Ecto neural progenitor cell (in vitro differentiated cells): ENCODE results near the gene ROPN1L.

Experiments used
- DNase-seq: peaks from one replicate; pipeline ENCODE4 v3.0.0-alpha.2; 2018; ENCODE audit warnings: low spot score

Gene ROPN1L

GRCh38 chr5:10457682-10458574 is 16.2 kb downstream of the ROPN1L start:
- peak; percentile 58 for DNase-seq

- peak; percentile 33 for DNase-seq
Observed at GRCh38 chr5:10459080-10460055, 17.7 kb downstream of the ROPN1L start.

GRCh38 chr5:10460252-10460906 is 18.7 kb downstream of the ROPN1L start:
- no peak for DNase-seq

- no peak for DNase-seq
Observed at GRCh38 chr5:10461041-10461440, 19.4 kb downstream of the ROPN1L start.

- no peak for DNase-seq
Observed at GRCh38 chr5:10461904-10462555, 20.4 kb downstream of the ROPN1L start.

GRCh38 chr5:10463566-10463965 is 21.9 kb downstream of the ROPN1L start:
- no peak for DNase-seq

- DNase-seq, result no peak
Observed at GRCh38 chr5:10464173-10464572, 22.5 kb downstream of the ROPN1L start.

- DNase-seq, result no peak
Observed at GRCh38 chr5:10465726-10466125, 24.0 kb downstream of the ROPN1L start.

GRCh38 chr5:10466446-10467073 is 24.9 kb downstream of the ROPN1L start:
- no peak for DNase-seq

GRCh38 chr5:10467281-10468198 is 25.9 kb downstream of the ROPN1L start:
- DNase-seq, result no peak

- DNase-seq, result no peak
Observed at GRCh38 chr5:10468256-10468655, 26.6 kb downstream of the ROPN1L start.

- no peak for DNase-seq
Observed at GRCh38 chr5:10469253-10470050, 27.8 kb downstream of the ROPN1L start.

- DNase-seq, result no peak
Observed at GRCh38 chr5:10470669-10471068, 29.0 kb downstream of the ROPN1L start.

GRCh38 chr5:10471677-10472076 is 30.0 kb downstream of the ROPN1L start:
- DNase-seq, result no peak

GRCh38 chr5:10474521-10475075 is 32.9 kb downstream of the ROPN1L start:
- no peak for DNase-seq

- DNase-seq, result no peak
Observed at GRCh38 chr5:10475931-10476676, 34.4 kb downstream of the ROPN1L start.

- no peak for DNase-seq
Observed at GRCh38 chr5:10476878-10477277, 35.2 kb downstream of the ROPN1L start.

GRCh38 chr5:10477943-10478342 is 36.3 kb downstream of the ROPN1L start:
- no peak for DNase-seq
